Measurements from ENCODE around the gene CD274.
"Not testable (repeated sequence)": the region's sequence is repeated elsewhere in the genome, so short reads cannot be mapped to it uniquely, and the experiment has no call there.

The CD274 gene

DNA sequence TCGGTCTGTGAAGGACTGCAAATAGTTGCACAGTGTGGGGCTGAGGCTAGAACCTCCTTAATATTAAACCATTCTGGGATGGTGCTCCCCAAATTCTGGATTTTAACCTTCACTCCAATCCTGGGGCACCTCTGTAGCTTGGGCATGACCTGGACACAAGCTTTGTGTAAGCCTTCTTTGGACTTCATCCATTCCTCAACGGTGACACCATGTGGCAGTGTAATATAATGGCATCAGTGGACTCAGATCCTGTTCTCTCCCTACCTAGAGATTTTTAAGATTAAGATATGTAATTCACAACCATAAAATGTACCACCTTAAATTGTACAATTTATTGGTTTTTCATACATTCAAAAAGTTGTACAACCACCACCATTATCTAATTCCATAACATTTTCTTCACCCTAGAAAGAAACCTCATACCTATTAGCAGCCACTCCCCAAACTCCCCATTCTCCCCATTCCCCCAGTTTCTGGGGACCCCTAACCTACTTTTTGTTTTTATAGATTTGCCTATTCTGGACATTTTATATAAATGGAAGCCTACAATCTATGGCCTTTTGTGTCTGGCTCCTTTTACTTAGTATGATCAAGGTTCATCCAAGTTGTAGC lies 7.8 kb upstream of the CD274 start:
- no peak for DNase-seq (ENCODE audit: extremely low read depth, insufficient read length)
- TF ChIP-seq, protein P1, sequence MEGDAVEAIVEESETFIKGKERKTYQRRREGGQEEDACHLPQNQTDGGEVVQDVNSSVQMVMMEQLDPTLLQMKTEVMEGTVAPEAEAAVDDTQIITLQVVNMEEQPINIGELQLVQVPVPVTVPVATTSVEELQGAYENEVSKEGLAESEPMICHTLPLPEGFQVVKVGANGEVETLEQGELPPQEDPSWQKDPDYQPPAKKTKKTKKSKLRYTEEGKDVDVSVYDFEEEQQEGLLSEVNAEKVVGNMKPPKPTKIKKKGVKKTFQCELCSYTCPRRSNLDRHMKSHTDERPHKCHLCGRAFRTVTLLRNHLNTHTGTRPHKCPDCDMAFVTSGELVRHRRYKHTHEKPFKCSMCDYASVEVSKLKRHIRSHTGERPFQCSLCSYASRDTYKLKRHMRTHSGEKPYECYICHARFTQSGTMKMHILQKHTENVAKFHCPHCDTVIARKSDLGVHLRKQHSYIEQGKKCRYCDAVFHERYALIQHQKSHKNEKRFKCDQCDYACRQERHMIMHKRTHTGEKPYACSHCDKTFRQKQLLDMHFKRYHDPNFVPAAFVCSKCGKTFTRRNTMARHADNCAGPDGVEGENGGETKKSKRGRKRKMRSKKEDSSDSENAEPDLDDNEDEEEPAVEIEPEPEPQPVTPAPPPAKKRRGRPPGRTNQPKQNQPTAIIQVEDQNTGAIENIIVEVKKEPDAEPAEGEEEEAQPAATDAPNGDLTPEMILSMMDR (IDR thresholded peaks at IDR 0.05; ENCODE audit: insufficient read depth, low read length, poor library complexity, severe bottlenecking), result peak; percentile 52
- Histone ChIP-seq H3K27me3 (replicated peaks; ENCODE audit: control insufficient read depth, insufficient read depth, low read length) (no peaks in the 10 kb centered on the region), H3K36me3 (ENCODE audit: control insufficient read depth, insufficient read depth, low read length) (no peaks in the 10 kb centered on the region), H3K4me3 (replicated peaks; ENCODE audit: low read depth, low read length) (no peak overlapping the region)

- DNase-seq (ENCODE audit: extremely low read depth, insufficient read length), result no peak
- TF ChIP-seq, protein P1 (IDR thresholded peaks at IDR 0.05; ENCODE audit: insufficient read depth, low read length, poor library complexity, severe bottlenecking), result no peak
- H3K36me3 ChIP-seq (ENCODE audit: control insufficient read depth, insufficient read depth, low read length), result no peaks in the 10 kb centered on the region
- no peaks in the 10 kb centered on the region for H3K27me3 ChIP-seq (replicated peaks; ENCODE audit: control insufficient read depth, insufficient read depth, low read length)
- no peak overlapping the region for H3K4me3 ChIP-seq (replicated peaks; ENCODE audit: low read depth, low read length)
Observed at GRCh38 chr9:5443850-5444249, 6.5 kb upstream of the CD274 start.

- H3K27me3 ChIP-seq (replicated peaks; ENCODE audit: control insufficient read depth, insufficient read depth, low read length); H3K36me3 ChIP-seq (ENCODE audit: control insufficient read depth, insufficient read depth, low read length); H3K4me3 ChIP-seq (replicated peaks; ENCODE audit: low read depth, low read length); DNase-seq (ENCODE audit: extremely low read depth, insufficient read length): not testable (repeated sequence)
Observed at GRCh38 chr9:5445096-5445495, 5.2 kb upstream of the CD274 start.

DNA sequence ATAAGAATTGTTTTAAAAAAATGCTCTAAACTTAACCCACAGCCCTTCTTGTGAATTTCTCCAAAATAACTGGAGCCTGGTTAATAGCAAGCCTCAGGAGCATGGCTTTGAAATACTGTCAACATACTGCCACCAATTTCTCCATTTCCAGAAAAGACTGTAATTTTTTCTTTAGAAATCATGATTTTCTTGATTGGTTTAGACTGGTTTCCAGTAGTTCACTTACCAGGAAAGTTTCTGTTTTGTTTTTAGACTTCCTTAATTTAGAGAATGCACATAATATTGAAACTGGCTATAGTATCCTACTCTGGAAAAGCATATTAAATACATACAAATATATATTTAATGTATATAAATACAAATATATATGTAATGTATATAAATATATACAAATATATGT lies 4.5 kb upstream of the CD274 start:
- Histone ChIP-seq H3K27me3 (replicated peaks; ENCODE audit: control insufficient read depth, insufficient read depth, low read length) (no peaks in the 10 kb centered on the region), H3K4me3 (replicated peaks; ENCODE audit: low read depth, low read length) (no peak overlapping the region), H3K36me3 (ENCODE audit: control insufficient read depth, insufficient read depth, low read length) (no peaks in the 10 kb centered on the region)
- DNase-seq (ENCODE audit: extremely low read depth, insufficient read length), result no peak
- TF ChIP-seq, protein P1 (IDR thresholded peaks at IDR 0.05; ENCODE audit: insufficient read depth, low read length, poor library complexity, severe bottlenecking), result no peak

DNA sequence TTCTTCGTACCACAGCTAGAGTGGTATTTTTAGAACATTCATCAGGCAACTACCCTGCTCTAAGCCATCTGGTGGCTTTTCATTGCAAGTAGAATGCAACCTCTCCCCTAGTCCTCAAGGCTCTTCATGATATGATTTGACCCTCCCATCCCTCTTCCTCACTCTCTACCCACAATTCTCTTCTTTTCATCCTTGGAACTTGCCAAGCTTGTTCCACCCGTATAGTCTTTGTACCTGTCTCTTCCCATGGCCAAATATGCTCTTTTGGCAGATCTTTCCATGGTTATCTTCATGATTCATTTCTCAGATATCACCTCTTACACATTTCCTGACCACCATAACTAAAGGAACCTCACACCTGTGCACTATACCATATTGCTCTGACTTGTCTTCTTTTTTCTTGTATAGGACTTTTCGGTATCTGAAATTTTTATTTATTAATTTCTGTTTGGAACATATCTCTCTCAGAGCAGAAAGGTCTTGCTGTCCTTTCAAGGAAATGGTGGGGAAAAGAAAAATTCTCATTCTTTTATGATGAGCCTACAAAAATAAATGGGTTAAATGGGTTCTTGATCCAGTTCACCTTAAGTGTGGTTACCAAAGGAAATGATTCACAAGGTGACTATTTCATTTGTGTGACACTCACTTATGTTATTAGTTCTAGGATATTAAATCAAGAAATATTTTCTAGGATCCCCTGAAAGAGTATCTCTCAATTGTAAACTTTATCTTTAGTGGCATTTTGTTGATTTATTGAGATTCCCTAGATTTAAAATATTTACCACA lies 3.7 kb upstream of the CD274 start:
- Histone ChIP-seq H3K4me3 (replicated peaks; ENCODE audit: low read depth, low read length) (no peak overlapping the region), H3K36me3 (ENCODE audit: control insufficient read depth, insufficient read depth, low read length) (no peaks in the 10 kb centered on the region), H3K27me3 (replicated peaks; ENCODE audit: control insufficient read depth, insufficient read depth, low read length) (no peaks in the 10 kb centered on the region)
- no peak for DNase-seq (ENCODE audit: extremely low read depth, insufficient read length)
- TF ChIP-seq, protein P1 (IDR thresholded peaks at IDR 0.05; ENCODE audit: insufficient read depth, low read length, poor library complexity, severe bottlenecking), result peak; percentile 7

DNA sequence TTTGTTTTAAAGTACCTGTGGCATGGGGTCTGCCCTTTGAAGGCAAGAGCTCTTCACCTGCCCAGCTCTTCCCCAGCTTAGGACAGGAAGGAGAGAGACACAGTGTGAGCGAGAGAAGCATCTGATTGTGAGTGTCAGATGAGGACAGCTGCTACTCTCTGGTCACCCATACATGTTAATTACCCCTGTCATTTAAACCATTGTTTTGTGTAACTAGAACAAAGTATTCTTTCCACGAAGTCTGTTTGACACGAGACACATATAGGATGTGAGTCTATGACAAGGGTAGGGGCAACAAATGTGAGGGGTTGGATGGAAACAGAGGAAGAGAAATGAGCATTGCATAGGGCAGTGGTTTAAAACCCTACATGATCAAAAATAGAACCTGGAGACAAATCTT lies 3.0 kb upstream of the CD274 start:
- Histone ChIP-seq H3K27me3 (replicated peaks; ENCODE audit: control insufficient read depth, insufficient read depth, low read length) (no peaks in the 10 kb centered on the region), H3K4me3 (replicated peaks; ENCODE audit: low read depth, low read length) (no peak overlapping the region), H3K36me3 (ENCODE audit: control insufficient read depth, insufficient read depth, low read length) (no peaks in the 10 kb centered on the region)
- TF ChIP-seq, protein P1 (IDR thresholded peaks at IDR 0.05; ENCODE audit: insufficient read depth, low read length, poor library complexity, severe bottlenecking), result no peak
- DNase-seq (ENCODE audit: extremely low read depth, insufficient read length), result no peak
